Measurements from ENCODE around the gene COA1. TPM values are rescaled to one million over a fixed set of nuclear protein-coding genes. Genes with fewer than 3 reads are reported as not detected.
"Not testable (repeated sequence)": the region's sequence is repeated elsewhere in the genome, so short reads cannot be mapped to it uniquely, and the experiment has no call there.

The COA1 gene
- polyA plus RNA-seq, 1 of the 3 experiments (the other 2 are of a cell fraction), result 42.8 TPM

DNA sequence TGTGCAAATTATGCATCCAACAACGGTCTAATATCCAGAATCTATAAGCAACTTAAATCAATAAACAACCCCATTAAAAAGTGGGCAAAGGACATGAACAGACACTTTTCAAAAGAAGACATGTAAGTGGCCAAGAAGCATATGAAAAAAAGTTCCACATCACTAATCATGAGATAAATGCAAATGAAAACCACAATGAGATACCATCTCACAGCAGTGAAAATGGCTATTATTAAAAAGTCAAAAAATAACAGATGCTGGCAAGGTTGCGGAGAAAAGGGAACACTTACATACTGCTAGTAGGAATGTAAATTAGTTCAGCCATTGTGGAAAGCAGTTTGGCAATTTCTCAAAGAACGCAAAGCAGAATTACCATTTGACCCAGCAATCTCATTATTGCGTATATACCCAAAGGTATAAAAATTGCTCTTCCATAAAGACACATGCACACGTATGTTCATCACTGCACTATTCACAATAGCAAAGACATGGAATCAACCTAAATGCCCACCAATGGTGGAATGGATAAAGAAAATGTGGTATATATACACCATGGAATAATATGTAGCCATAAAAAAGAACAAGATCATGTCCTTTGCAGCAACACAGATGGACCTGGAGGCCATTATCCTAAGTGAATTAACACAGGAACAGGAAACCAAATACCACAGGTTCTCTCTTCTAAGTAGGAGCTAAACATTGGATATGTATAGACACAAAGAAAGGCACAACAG lies 55.9 kb downstream of the COA1 start:
- H3K79me2 ChIP-seq (ENCODE audit: insufficient read depth), result peaks cover 98% of the 10 kb centered on the region
- 95% methylated on average over 5 of the region's 5 CpGs for WGBS (ENCODE audit: low lambda C conversion rate)
- H3K4me3 ChIP-seq (ENCODE audit: low read depth in 2 of 2, low read length in 1 of 2); H3K9ac ChIP-seq; H3K4me2 ChIP-seq; POLR2A ChIA-PET; H3K4me1 ChIP-seq (ENCODE audit: control insufficient read depth in 1 of 2, insufficient read depth in 2 of 2, low read depth in 1 of 2, low read length in 1 of 2); DNase-seq; H3K27me3 ChIP-seq (ENCODE audit: insufficient read depth); H4K20me1 ChIP-seq (ENCODE audit: insufficient read depth); H3K9me2 ChIP-seq; H2AFZ ChIP-seq (ENCODE audit: low read depth): not testable (repeated sequence)
- TF ChIP-seq, protein P1, sequence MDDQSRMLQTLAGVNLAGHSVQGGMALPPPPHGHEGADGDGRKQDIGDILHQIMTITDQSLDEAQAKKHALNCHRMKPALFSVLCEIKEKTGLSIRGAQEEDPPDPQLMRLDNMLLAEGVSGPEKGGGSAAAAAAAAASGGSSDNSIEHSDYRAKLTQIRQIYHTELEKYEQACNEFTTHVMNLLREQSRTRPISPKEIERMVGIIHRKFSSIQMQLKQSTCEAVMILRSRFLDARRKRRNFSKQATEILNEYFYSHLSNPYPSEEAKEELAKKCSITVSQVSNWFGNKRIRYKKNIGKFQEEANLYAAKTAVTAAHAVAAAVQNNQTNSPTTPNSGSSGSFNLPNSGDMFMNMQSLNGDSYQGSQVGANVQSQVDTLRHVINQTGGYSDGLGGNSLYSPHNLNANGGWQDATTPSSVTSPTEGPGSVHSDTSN (IDR thresholded peaks at IDR 0.05), result 0 out of 2 replicates have a peak, but pooled peaks have one; percentile 6
- TF ChIP-seq NFIC (IDR thresholded peaks at IDR 0.05; ENCODE audit: borderline replicate concordance) (peak; percentile 12; the same call in 1 of the 2 replicates), TCF12 (IDR thresholded peaks at IDR 0.05) (peak; percentile 48)
- H3K36me3 ChIP-seq (replicated peaks in 1 of 2; ENCODE audit: control insufficient read depth in 1 of 2, insufficient read depth in 2 of 2, low read length in 1 of 2), result peaks cover 0 to 45% of the 10 kb centered on the region in 2 experiments
- H3F3A ChIP-seq (replicated peaks; ENCODE audit: insufficient read depth), result peaks cover 27% of the 10 kb centered on the region
- H3K9me3 ChIP-seq, result peaks cover 14% of the 10 kb centered on the region
- peak overlapping the region in 1 of 2 experiments; percentile 91; a peak in 3 of 4 replicates for H3K27ac ChIP-seq (ENCODE audit: low read depth in 2 of 2, low read length in 1 of 2)
- CTCF ChIA-PET, result interaction anchor here (1.2 to 1.4 kb wide), 2 partner anchors 24 to 27 kb away, joined by 3 to 8 read pairs; no protein-coding TSS in a partner anchor

DNA sequence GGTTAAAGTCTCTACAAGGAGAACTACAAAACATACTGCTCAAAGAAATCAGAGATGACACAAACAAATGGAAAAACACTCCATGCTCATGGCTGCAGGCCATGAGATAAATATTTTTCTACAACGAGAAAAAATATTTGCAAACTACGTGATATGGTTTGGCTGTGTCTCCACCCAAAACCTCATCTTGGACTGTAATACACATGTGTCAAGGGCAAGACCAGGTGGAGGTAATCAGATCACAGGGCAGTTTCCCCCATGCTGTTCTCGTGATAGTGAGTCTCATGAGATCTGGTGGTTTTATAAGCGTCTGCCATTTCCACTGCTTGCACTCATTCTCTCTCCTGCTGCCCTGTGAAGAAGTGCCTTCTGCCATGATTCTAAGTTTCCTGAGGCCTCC lies 57.8 kb downstream of the COA1 start:
- Histone ChIP-seq H3K9me2 (no peaks in the 10 kb centered on the region), H3K9ac (no peak overlapping the region), H3K27ac (ENCODE audit: low read depth in 2 of 2, low read length in 1 of 2) (no peak overlapping the region), H3K4me3 (ENCODE audit: low read depth in 2 of 2, low read length in 1 of 2) (no peak overlapping the region), H3K36me3 (replicated peaks in 1 of 2; ENCODE audit: control insufficient read depth in 1 of 2, insufficient read depth in 2 of 2, low read length in 1 of 2) (peaks cover 0 to 45% of the 10 kb centered on the region in 2 experiments), H3K4me2 (no peak overlapping the region), H3K27me3 (ENCODE audit: insufficient read depth) (no peaks in the 10 kb centered on the region), H2AFZ (ENCODE audit: low read depth) (no peak overlapping the region), H3K79me2 (ENCODE audit: insufficient read depth) (peaks cover 98% of the 10 kb centered on the region), H3K4me1 (ENCODE audit: control insufficient read depth in 1 of 2, insufficient read depth in 2 of 2, low read depth in 1 of 2, low read length in 1 of 2) (peaks cover 0 to 7% of the 10 kb centered on the region in 2 experiments; a peak in 2 of 4 replicates), H3F3A (replicated peaks; ENCODE audit: insufficient read depth) (peaks cover 38% of the 10 kb centered on the region), H3K9me3 (peaks cover 10% of the 10 kb centered on the region; the same call in 1 of the 2 replicates), H4K20me1 (ENCODE audit: insufficient read depth) (no peaks in the 10 kb centered on the region)
- TF ChIP-seq, protein P2, sequence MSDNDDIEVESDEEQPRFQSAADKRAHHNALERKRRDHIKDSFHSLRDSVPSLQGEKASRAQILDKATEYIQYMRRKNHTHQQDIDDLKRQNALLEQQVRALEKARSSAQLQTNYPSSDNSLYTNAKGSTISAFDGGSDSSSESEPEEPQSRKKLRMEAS (IDR thresholded peaks at IDR 0.05; ENCODE audit: low read depth), result no peak
- no peak for TF ChIP-seq TEAD4 (IDR thresholded peaks at IDR 0.05; ENCODE audit: borderline replicate concordance, insufficient read depth)
- no peak for TF ChIP-seq NFIC (IDR thresholded peaks at IDR 0.05; ENCODE audit: borderline replicate concordance)
- no peak for TF ChIP-seq MEF2A (IDR thresholded peaks at IDR 0.05; ENCODE audit: borderline replicate concordance, low read depth)
- TF ChIP-seq, protein P1 (IDR thresholded peaks at IDR 0.05), result no peak
- no peak for TF ChIP-seq RAD21 (IDR thresholded peaks at IDR 0.05; ENCODE audit: low read length)
- no peak for TF ChIP-seq RXRA (IDR thresholded peaks at IDR 0.05; ENCODE audit: borderline replicate concordance, low read depth)
- no peak for TF ChIP-seq ELF1 (IDR thresholded peaks at IDR 0.05)
- no peak for TF ChIP-seq FOSL2 (IDR thresholded peaks at IDR 0.05; ENCODE audit: borderline replicate concordance, low read depth)
- TF ChIP-seq SMC3 (IDR thresholded peaks at IDR 0.05; ENCODE audit: low read depth, low read length), result no peak
- no peak for TF ChIP-seq GATA2 (CRISPR knock-in tag; IDR thresholded peaks at IDR 0.05)
- no peak for TF ChIP-seq NRF1 (IDR thresholded peaks at IDR 0.05; ENCODE audit: low read depth, low read length)
- TF ChIP-seq, protein P3, sequence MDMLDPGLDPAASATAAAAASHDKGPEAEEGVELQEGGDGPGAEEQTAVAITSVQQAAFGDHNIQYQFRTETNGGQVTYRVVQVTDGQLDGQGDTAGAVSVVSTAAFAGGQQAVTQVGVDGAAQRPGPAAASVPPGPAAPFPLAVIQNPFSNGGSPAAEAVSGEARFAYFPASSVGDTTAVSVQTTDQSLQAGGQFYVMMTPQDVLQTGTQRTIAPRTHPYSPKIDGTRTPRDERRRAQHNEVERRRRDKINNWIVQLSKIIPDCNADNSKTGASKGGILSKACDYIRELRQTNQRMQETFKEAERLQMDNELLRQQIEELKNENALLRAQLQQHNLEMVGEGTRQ (IDR thresholded peaks at IDR 0.05; ENCODE audit: borderline replicate concordance, low read depth, low read length), result no peak
- TF ChIP-seq YY1 (IDR thresholded peaks at IDR 0.05; ENCODE audit: low read depth), result no peak
- TF ChIP-seq MXI1 (IDR thresholded peaks at IDR 0.05; ENCODE audit: low read depth, low read length), result no peak
- TF ChIP-seq EP300 (IDR thresholded peaks at IDR 0.05; ENCODE audit: borderline replicate concordance in 1 of 2, low read depth in 1 of 2, low read length in 1 of 2), result no peak
- no peak for TF ChIP-seq POLR2AphosphoS5 (IDR thresholded peaks at IDR 0.05; ENCODE audit: low read depth, low read length)
- TF ChIP-seq, protein P4, sequence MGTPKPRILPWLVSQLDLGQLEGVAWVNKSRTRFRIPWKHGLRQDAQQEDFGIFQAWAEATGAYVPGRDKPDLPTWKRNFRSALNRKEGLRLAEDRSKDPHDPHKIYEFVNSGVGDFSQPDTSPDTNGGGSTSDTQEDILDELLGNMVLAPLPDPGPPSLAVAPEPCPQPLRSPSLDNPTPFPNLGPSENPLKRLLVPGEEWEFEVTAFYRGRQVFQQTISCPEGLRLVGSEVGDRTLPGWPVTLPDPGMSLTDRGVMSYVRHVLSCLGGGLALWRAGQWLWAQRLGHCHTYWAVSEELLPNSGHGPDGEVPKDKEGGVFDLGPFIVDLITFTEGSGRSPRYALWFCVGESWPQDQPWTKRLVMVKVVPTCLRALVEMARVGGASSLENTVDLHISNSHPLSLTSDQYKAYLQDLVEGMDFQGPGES (IDR thresholded peaks at IDR 0.05; ENCODE audit: low read depth, low read length), result no peak
- TF ChIP-seq, protein P5, sequence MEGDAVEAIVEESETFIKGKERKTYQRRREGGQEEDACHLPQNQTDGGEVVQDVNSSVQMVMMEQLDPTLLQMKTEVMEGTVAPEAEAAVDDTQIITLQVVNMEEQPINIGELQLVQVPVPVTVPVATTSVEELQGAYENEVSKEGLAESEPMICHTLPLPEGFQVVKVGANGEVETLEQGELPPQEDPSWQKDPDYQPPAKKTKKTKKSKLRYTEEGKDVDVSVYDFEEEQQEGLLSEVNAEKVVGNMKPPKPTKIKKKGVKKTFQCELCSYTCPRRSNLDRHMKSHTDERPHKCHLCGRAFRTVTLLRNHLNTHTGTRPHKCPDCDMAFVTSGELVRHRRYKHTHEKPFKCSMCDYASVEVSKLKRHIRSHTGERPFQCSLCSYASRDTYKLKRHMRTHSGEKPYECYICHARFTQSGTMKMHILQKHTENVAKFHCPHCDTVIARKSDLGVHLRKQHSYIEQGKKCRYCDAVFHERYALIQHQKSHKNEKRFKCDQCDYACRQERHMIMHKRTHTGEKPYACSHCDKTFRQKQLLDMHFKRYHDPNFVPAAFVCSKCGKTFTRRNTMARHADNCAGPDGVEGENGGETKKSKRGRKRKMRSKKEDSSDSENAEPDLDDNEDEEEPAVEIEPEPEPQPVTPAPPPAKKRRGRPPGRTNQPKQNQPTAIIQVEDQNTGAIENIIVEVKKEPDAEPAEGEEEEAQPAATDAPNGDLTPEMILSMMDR (IDR thresholded peaks at IDR 0.05), result no peak
- no peak for TF ChIP-seq RCOR1 (IDR thresholded peaks at IDR 0.05; ENCODE audit: low read length)
- WGBS (ENCODE audit: low lambda C conversion rate), result 93% methylated on average over 4 of the region's 4 CpGs
- POLR2A ChIA-PET, result no interaction called here
- CTCF ChIA-PET, result interaction anchor here (1.1 kb wide), 1 partner anchor 89 kb away, joined by 3 read pairs; the partner anchor contains the start of gene STK17A
- DNase-seq, result no peak
